Kidney (tissue), 14 donors: Measurements from ENCODE around the gene DRC1. TPM values are rescaled to one million over a fixed set of nuclear protein-coding genes. Genes with fewer than 3 reads are reported as not detected.

ENCODE experiments used
- DNase-seq, 5 donors: peaks; one replicate each; pipeline ENCODE4 v3.0.0-alpha.2; 2013 to 2020
- FAIRE-seq: peaks from 2 replicates; lab custom pipeline; 2012; peaks lifted over from hg19 to GRCh38; lab: Jason Lieb, UNC
- H3K27ac ChIP-seq, 2 donors: one replicate each; pipeline ENCODE4 v1.7.0; 2013; ENCODE audit warnings: low read depth in 2 of 2, low read length in 2 of 2, inconsistent platforms in 1 of 2
- H3K27me3 ChIP-seq: one replicate; pipeline ENCODE4 v1.7.1; 2013; ENCODE audit warnings: low read length, inconsistent platforms; ENCODE audit not compliant: control insufficient read depth, insufficient read depth
- H3K36me3 ChIP-seq, 3 donors: one replicate each; pipeline versions ENCODE4 v1.7.0 to v1.7.1; 2013; ENCODE audit warnings: low read length in 3 of 3, control low read depth in 1 of 3, inconsistent platforms in 1 of 3; ENCODE audit not compliant: insufficient read depth in 3 of 3, control insufficient read depth in 2 of 3
- H3K4me1 ChIP-seq, 3 donors: one replicate each; pipeline versions ENCODE4 v1.7.0 to v1.7.1; 2013; ENCODE audit warnings: low read length in 3 of 3, inconsistent platforms in 1 of 3, low read depth in 1 of 3; ENCODE audit not compliant: control insufficient read depth in 2 of 3, insufficient read depth in 2 of 3
- H3K4me3 ChIP-seq, 3 donors: one replicate each; pipeline versions ENCODE4 v1.7.0 to v1.8.1; 2013; ENCODE audit warnings: low read length in 3 of 3, control low read depth in 1 of 3, inconsistent platforms in 1 of 3
- H3K9ac ChIP-seq, 3 donors: one replicate each; pipeline versions ENCODE4 v1.7.0 to v1.7.1; 2013; ENCODE audit warnings: low read length in 3 of 3, control low read depth in 1 of 3, inconsistent platforms in 1 of 3
- H3K9me3 ChIP-seq, 3 donors: one replicate each; pipeline versions ENCODE4 v1.7.0 to v1.7.1; 2013; ENCODE audit warnings: low read length in 3 of 3, control low read depth in 1 of 3, inconsistent platforms in 1 of 3; ENCODE audit not compliant: control insufficient read depth in 2 of 3, insufficient read depth in 1 of 3
- CTCF ChIP-seq: IDR thresholded peaks from 3 replicates; pipeline ENCODE4 v1.5.1; 2012; ENCODE audit warnings: mild to moderate bottlenecking, moderate library complexity, borderline replicate concordance; ENCODE audit not compliant: insufficient read depth; ENCODE audit errors: extremely low read depth
- intact Hi-C: fragments of 100-400 bp; cut with DNase I; formaldehyde crosslinking; loops from one replicate; pipeline ENCODE4 v1.11.1; 2022
- polyA plus RNA-seq: library from polyadenylated mRNA; stranded (reverse); fragments of 350-450 nt; fragmentation: Illumina TruSeq; extraction: RNeasy Lipid Tissue Mini Kit (QIAGEN cat#74804); gene quantifications from one replicate; pipeline ENCODE4 v1.2.3, GENCODE V29; 2014; ENCODE audit warnings: low read depth, low replicate concordance; ENCODE audit not compliant: insufficient read depth
- total RNA-seq: library from RNA; stranded (reverse); fragmentation: NEBNext Ultra II Directional; extraction: Animal tissue kit (Norgen Biotek cat#: 25700); gene quantifications from one replicate; pipeline ENCODE4 v1.2.1, GENCODE V29; 2021
- donor health status: control.
- donor health status: control.
- donor health status: control.
- donor health status: control.
- donor health status: control.
- donor health status: DM: yes; HTN: yes; CAD: no.
- donor health status: Normal renal cell carcinoma (clear cell type).

DRC1 gene
- total and polyA plus RNA-seq, 2 donors from 2014 or later: 0.76 TPM; not detected in 1

- Histone ChIP-seq H3K4me1 (no peaks in the 10 kb centered on the region), H3K9me3 (no peaks in the 10 kb centered on the region), H3K9ac (no peak overlapping the region), H3K36me3 (no peaks in the 10 kb centered on the region), H3K4me3 (no peak overlapping the region), H3K27ac (no peak overlapping the region), H3K27me3 (no peaks in the 10 kb centered on the region)
- DNase-seq: peak in 1 of 5 donors; percentile 35
- FAIRE-seq: no peak
- no peak for TF ChIP-seq CTCF
- intact Hi-C loops: no loop called here
These were observed 85.5 kb downstream of the DRC1 start for GRCh38 chr2:26487192-26487591.

- intact Hi-C loops: no loop called here
- Histone ChIP-seq H3K27me3 (no peaks in the 10 kb centered on the region), H3K9ac (no peak overlapping the region), H3K27ac (no peak overlapping the region), H3K9me3 (no peaks in the 10 kb centered on the region), H3K4me1 (no peaks in the 10 kb centered on the region), H3K4me3 (no peak overlapping the region), H3K36me3 (no peaks in the 10 kb centered on the region)
- DNase-seq (peak in 1 of 5 donors; percentile 52), FAIRE-seq (no peak)
- TF ChIP-seq CTCF: no peak
These were observed 86.9 kb downstream of the DRC1 start for GRCh38 chr2:26488463-26489212.

DNA sequence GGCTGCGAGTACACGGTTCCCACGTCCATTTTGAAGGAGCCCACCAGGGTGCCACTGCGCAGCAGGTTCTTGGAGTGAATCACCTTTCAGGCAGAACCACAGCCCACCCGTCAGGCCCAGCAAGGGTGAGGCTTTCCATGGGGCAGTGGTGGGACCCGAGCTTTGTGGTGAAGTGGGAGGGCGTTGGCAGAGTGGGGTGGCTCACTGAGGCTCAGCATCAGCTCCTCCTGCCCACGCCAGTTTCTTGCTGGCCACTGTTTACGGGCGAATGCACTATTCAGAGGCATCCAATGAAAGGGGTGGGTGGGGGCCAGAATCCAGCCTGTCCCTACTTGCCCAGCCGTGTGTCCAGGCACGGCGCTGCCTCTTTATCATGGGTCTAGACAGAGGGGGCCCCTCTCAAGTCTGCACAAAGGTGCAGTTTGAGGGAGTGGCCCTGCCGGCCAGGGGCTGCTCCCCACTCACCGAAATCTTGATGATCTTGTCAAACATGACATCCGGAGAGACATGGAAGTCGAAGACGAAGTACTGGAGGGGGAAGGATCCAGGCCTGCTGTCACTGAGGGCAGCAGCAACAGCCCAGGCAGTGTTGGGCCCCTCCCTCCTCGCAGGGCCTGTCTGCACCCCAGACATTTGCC, 87.6 kb downstream of the DRC1 start:
- H3K9ac ChIP-seq: no peak overlapping the region
- no peaks in the 10 kb centered on the region for H3K9me3 ChIP-seq
- no peaks in the 10 kb centered on the region for H3K36me3 ChIP-seq
- no peak for TF ChIP-seq CTCF
- intact Hi-C loops: no loop called here
- no peak overlapping the region for H3K4me3 ChIP-seq
- no peaks in the 10 kb centered on the region for H3K4me1 ChIP-seq
- FAIRE-seq: no peak
- H3K27me3 ChIP-seq: no peaks in the 10 kb centered on the region
- no peak for DNase-seq
- H3K27ac ChIP-seq: no peak overlapping the region
